Gastrocnemius medialis (tissue), 4 donors: ENCODE measurements around the gene ZMYND8.

Experiments
- POLR2A ChIP-seq, 2 donors: fragments of 450-650 bp; IDR thresholded peaks; one replicate each; pipeline ENCODE4 v1.6.1; 2017; ENCODE audit warnings: antibody characterized with exemption in 2 of 2, mild to moderate bottlenecking in 2 of 2, moderate library complexity in 2 of 2
- TF ChIP-seq, protein P1 (sequence below), 5 experiments: fragments of 450-650 bp in 3 of 5; fragments of 200-600 bp in 2 of 5; sonication (generic) in 2 of 5; IDR thresholded peaks in 4 of 5; conservative IDR thresholded peaks in 1 of 5; 1 replicate in 4 of 5; 2 replicates in 1 of 5; pipeline ENCODE4 v1.5.1; 2016 to 2019; ENCODE audit warnings: antibody characterized with exemption in 5 of 5, mild to moderate bottlenecking in 3 of 5, moderate library complexity in 3 of 5

- TF ChIP-seq, protein P1, sequence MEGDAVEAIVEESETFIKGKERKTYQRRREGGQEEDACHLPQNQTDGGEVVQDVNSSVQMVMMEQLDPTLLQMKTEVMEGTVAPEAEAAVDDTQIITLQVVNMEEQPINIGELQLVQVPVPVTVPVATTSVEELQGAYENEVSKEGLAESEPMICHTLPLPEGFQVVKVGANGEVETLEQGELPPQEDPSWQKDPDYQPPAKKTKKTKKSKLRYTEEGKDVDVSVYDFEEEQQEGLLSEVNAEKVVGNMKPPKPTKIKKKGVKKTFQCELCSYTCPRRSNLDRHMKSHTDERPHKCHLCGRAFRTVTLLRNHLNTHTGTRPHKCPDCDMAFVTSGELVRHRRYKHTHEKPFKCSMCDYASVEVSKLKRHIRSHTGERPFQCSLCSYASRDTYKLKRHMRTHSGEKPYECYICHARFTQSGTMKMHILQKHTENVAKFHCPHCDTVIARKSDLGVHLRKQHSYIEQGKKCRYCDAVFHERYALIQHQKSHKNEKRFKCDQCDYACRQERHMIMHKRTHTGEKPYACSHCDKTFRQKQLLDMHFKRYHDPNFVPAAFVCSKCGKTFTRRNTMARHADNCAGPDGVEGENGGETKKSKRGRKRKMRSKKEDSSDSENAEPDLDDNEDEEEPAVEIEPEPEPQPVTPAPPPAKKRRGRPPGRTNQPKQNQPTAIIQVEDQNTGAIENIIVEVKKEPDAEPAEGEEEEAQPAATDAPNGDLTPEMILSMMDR (IDR thresholded peaks at IDR 0.05 in 4 of 5, conservative IDR thresholded peaks at IDR 0.05 in 1 of 5) = no peak
- TF ChIP-seq POLR2A (IDR thresholded peaks at IDR 0.05) = no peak
These were observed 119.9 kb downstream of the ZMYND8 start for GRCh38 chr20:47236639-47236900.
